ENCODE measurements around the gene JARID2. TPM values are rescaled to one million over a fixed set of nuclear protein-coding genes. Genes with fewer than 3 reads are reported as not detected.

JARID2 gene
- total RNA-seq, 2 experiments from 2014 or later, result 25.4 to 25.5 TPM

DNA sequence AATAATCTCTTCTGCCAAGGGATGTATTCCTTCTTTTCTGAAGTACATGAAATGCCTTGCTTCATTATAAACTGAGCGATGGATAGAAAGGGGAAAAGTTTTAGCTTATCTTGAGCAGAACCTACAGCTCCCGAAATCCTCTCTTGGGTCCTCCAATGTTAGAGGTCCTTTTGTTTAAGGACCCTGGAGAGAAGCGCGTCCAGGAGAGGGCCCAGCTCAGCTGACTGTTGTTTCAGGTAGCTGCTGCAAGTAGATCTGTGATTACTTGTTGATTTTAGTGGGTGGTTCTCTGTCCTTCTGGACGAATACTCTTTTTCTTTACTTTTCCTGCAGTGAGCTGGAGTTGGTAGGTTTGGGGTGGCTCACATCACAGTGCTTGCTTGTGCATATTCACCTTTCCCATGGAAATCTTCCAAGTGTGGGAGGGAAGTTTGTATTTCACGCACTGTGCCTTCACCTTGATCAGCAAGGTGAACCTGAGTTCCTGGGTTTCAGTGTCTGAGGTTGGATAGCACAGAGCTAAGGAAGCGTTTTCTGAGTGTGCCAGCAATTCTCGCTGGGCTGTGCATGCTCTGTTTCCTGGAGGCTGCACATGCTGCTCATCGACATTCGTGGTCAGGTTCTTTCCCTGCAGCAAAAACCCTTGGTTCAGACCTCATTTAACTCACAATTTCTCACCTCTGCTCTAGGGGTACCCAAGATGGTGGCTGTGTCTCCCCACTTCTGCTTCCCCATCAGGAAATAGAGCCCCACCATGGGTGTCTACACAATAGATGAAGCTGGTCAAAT lies 176.3 kb downstream of the JARID2 start:
- Mint-ChIP-seq H3K9me3 (peaks cover 15% of the 10 kb centered on the region), H3K4me3 (peak overlapping the region; percentile 53), H3K27me3 (no peaks in the 10 kb centered on the region), H3K27ac (peak overlapping the region; percentile 95), H3K4me1 (ENCODE audit: low read depth) (peaks cover 62% of the 10 kb centered on the region), H3K36me3 (ENCODE audit: low read depth) (peaks cover 65% of the 10 kb centered on the region)
- CTCF ChIA-PET, result interaction anchor here (0.6 to 4.5 kb wide), 12 partner anchors 10 to 175 kb away, joined by 3 to 31 read pairs (median 4); no protein-coding TSS in a partner anchor
- TF ChIP-seq CTCF (IDR thresholded peaks at IDR 0.05), result no peak
- ATAC-seq (peak; percentile 64), DNase-seq (peak; percentile 73)
- POLR2A ChIA-PET, result interaction anchor here (0.6 to 2.8 kb wide), 10 partner anchors 9 to 173 kb away, joined by 3 to 16 read pairs (median 4); no protein-coding TSS in a partner anchor
- intact Hi-C loops (cut with micrococcal nuclease), result no loop called here

- Mint-ChIP-seq H3K27ac (peak overlapping the region; percentile 71), H3K4me3 (no peak overlapping the region), H3K27me3 (no peaks in the 10 kb centered on the region), H3K4me1 (ENCODE audit: low read depth) (peaks cover 64% of the 10 kb centered on the region), H3K9me3 (peaks cover 13% of the 10 kb centered on the region), H3K36me3 (ENCODE audit: low read depth) (peaks cover 59% of the 10 kb centered on the region)
- no peak for TF ChIP-seq CTCF (IDR thresholded peaks at IDR 0.05)
- ChIA-PET POLR2A (interaction anchor here (1.2 to 2.7 kb wide), 7 partner anchors 9 to 174 kb away, joined by 3 to 16 read pairs (median 4); no protein-coding TSS in a partner anchor), CTCF (interaction anchor here (1.2 to 4.5 kb wide), 2 partner anchors 12 to 17 kb away, joined by 3 to 31 read pairs; no protein-coding TSS in a partner anchor)
- no peak for DNase-seq
- intact Hi-C loops (cut with micrococcal nuclease), result no loop called here
- no peak for ATAC-seq
Observed at GRCh38 chr6:15423286-15423993, 177.6 kb downstream of the JARID2 start.

GRCh38 chr6:15425947-15426346 lies 180.1 kb downstream of the JARID2 start:
- Mint-ChIP-seq H3K9me3 (no peaks in the 10 kb centered on the region), H3K27me3 (no peaks in the 10 kb centered on the region), H3K27ac (no peak overlapping the region), H3K4me1 (ENCODE audit: low read depth) (peaks cover 77% of the 10 kb centered on the region), H3K4me3 (no peak overlapping the region), H3K36me3 (ENCODE audit: low read depth) (peaks cover 42% of the 10 kb centered on the region)
- intact Hi-C loops (cut with micrococcal nuclease), result no loop called here
- no peak for TF ChIP-seq CTCF (IDR thresholded peaks at IDR 0.05)
- ChIA-PET CTCF (interaction anchor here (0.9 to 1.3 kb wide), 3 partner anchors 15 to 30 kb away, joined by 3 read pairs; no protein-coding TSS in a partner anchor), POLR2A (interaction anchor here (0.6 to 1.6 kb wide), 4 partner anchors 9 to 165 kb away, joined by 3 to 4 read pairs (median 3); no protein-coding TSS in a partner anchor)
- ATAC-seq (no peak), DNase-seq (no peak)

DNA sequence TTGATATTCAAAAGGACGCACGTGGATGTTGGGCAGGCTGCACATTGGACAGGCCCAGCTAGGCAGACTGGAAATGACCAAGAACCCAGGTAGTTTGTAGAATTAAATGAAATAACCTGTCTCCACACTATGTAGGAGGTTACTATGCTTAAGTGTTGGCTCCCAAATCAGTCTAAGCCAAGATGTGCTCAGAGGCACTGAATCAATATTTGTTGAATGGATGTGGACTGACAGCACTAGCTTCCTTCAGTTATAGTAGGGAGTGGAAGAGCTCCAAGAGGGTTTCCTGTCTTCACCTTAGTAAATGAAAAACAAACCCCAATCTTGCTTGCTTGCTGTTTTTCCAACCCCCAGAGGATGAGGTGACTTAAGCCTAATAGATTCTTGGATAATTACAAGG lies 180.5 kb downstream of the JARID2 start:
- Mint-ChIP-seq H3K4me1 (ENCODE audit: low read depth) (peaks cover 78% of the 10 kb centered on the region), H3K27me3 (no peaks in the 10 kb centered on the region), H3K36me3 (ENCODE audit: low read depth) (peaks cover 39% of the 10 kb centered on the region), H3K4me3 (no peak overlapping the region), H3K27ac (no peak overlapping the region), H3K9me3 (no peaks in the 10 kb centered on the region)
- DNase-seq (no peak), ATAC-seq (no peak)
- intact Hi-C loops (cut with micrococcal nuclease), result no loop called here
- ChIA-PET CTCF (interaction anchor here (0.9 to 1.3 kb wide), 3 partner anchors 15 to 30 kb away, joined by 3 read pairs; no protein-coding TSS in a partner anchor), POLR2A (interaction anchor here (0.6 to 1.6 kb wide), 3 partner anchors 22 to 165 kb away, joined by 3 to 4 read pairs (median 3); no protein-coding TSS in a partner anchor)
- TF ChIP-seq CTCF (IDR thresholded peaks at IDR 0.05), result no peak
